ENCODE measurements around the gene POLE3. TPM values are rescaled to one million over a fixed set of nuclear protein-coding genes. Genes with fewer than 3 reads are reported as not detected.

POLE3 gene
- total and polyA plus RNA-seq, 9 of the 15 experiments (the other 6 are each of a cell fraction or from before 2014, with no cell fraction given) = 52.6 to 179 (median 110) TPM

GRCh38 chr9:113427629-113428028 is 17.2 kb upstream of the POLE3 start:
- no peaks in the 10 kb centered on the region for H3K9me3 ChIP-seq (replicated peaks; ENCODE audit: control insufficient read depth, insufficient read depth, low read depth, low read length)
- H3K4me1 ChIP-seq (replicated peaks in 1 of 2; ENCODE audit: control insufficient read depth in 2 of 2, insufficient read depth in 2 of 2, low read length in 2 of 2) = no peaks in the 10 kb centered on the region
- no peak overlapping the region for H3K4me3 ChIP-seq
- CTCF ChIA-PET (ENCODE audit: low intra/inter-chr PET ratio) = no interaction called here
- FAIRE-seq (no peak), ATAC-seq (no peak), DNase-seq (ENCODE audit: extremely low read depth in 1 of 4, low spot score in 3 of 4) (no peak)
- no peaks in the 10 kb centered on the region for H3K36me3 ChIP-seq (ENCODE audit: control insufficient read depth, insufficient read depth, low read length)
- no peaks in the 10 kb centered on the region for H4K20me1 ChIP-seq (replicated peaks; ENCODE audit: control insufficient read depth, insufficient read depth, low read length)
- in situ Hi-C loops (cut with MboI) = no loop called here
- H3K27me3 ChIP-seq (ENCODE audit: control insufficient read depth in 2 of 2, insufficient read depth in 2 of 2, low read length in 2 of 2) = peaks cover 10 to 17% of the 10 kb centered on the region in 2 experiments; a peak in 3 of 5 replicates
- intact Hi-C loops (cut with micrococcal nuclease) = no loop called here
- H3K9me1 ChIP-seq (ENCODE audit: control insufficient read depth, insufficient read depth, low read length) = no peaks in the 10 kb centered on the region
- no peak overlapping the region for H3K27ac ChIP-seq (ENCODE audit: extremely low read depth, low read depth, low read length)
- no peak overlapping the region for H3K9ac ChIP-seq (ENCODE audit: insufficient read depth in 1 of 2, low read depth in 2 of 2, low read length in 2 of 2)
- BruUV-seq (replicated peaks) = no TSS peak
- no peaks in the 10 kb centered on the region for H3K79me2 ChIP-seq (ENCODE audit: control insufficient read depth, insufficient read depth, low read length)
- WGBS (ENCODE audit: insufficient coverage, low coverage, missing lambda C conversion rate) = 41% methylated on average over 2 of the region's 2 CpGs
- H3K4me2 ChIP-seq (ENCODE audit: insufficient read depth, low read length) = no peak overlapping the region
- no peak overlapping the region for H2AFZ ChIP-seq (ENCODE audit: low read depth, low read length)
- POLR2A ChIA-PET = interaction anchor here (1.7 kb wide), 1 partner anchor 17 kb away, joined by 7 read pairs; the partner anchor contains the start of genes C9orf43 and POLE3
- TF ChIP-seq FOXA3 (CRISPR knock-in tag; conservative IDR thresholded peaks at IDR 0.05 in 1 of 2, IDR thresholded peaks at IDR 0.05 in 1 of 2) (no peak), PURB (CRISPR knock-in tag; IDR thresholded peaks at IDR 0.05; ENCODE audit: low read depth) (no peak), FOXO4 (CRISPR knock-in tag; IDR thresholded peaks at IDR 0.05) (no peak), ZNF395 (CRISPR knock-in tag; IDR thresholded peaks at IDR 0.05) (no peak), AFF1 (IDR thresholded peaks at IDR 0.05; ENCODE audit: low read depth in 1 of 2, partially characterized antibody in 2 of 2) (no peak), ATF3 (IDR thresholded peaks at IDR 0.05) (peak; percentile 53), ATF3 (CRISPR knock-in tag; conservative IDR thresholded peaks at IDR 0.05) (no peak), HDAC3 (IDR thresholded peaks at IDR 0.05; ENCODE audit: borderline replicate concordance, partially characterized antibody) (no peak), CEBPG (CRISPR knock-in tag; IDR thresholded peaks at IDR 0.05) (0 out of 2 replicates have a peak, but pooled peaks have one; percentile 10), CEBPG (tag; conservative IDR thresholded peaks at IDR 0.05 in 1 of 2, IDR thresholded peaks at IDR 0.05 in 1 of 2) (peak; percentile 36 to 78; a peak in 2 of 4 replicates)
- TF ChIP-seq, protein P1, sequence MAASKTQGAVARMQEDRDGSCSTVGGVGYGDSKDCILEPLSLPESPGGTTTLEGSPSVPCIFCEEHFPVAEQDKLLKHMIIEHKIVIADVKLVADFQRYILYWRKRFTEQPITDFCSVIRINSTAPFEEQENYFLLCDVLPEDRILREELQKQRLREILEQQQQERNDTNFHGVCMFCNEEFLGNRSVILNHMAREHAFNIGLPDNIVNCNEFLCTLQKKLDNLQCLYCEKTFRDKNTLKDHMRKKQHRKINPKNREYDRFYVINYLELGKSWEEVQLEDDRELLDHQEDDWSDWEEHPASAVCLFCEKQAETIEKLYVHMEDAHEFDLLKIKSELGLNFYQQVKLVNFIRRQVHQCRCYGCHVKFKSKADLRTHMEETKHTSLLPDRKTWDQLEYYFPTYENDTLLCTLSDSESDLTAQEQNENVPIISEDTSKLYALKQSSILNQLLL (CRISPR knock-in tag; IDR thresholded peaks at IDR 0.05; ENCODE audit: borderline replicate concordance) = no peak
